ENCODE results near the gene HOXB1.

DNA sequence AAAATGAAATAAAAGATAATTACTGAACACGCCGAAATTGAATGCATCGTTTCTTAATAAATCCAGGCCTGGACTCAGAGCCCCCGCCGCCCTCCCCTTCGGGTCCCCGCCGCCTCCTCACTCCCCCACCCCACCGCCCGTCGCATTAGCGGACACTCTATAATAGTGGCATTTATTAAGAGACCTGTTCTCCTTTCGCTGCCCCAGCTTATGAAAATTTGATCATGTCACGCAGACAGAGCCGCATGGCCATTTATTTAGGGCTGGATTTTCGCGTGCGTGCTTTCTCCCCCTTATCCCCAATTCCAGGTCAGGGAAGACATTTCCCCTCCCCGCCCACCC is 20.4 kb upstream of the HOXB1 start:
- TF ChIP-seq EZH2 (IDR thresholded peaks at IDR 0.05; ENCODE audit: low read depth, low read length, severe bottlenecking) (no peak), SP1 (IDR thresholded peaks at IDR 0.05; ENCODE audit: low read depth, low read length) (no peak), ZNF274 (IDR thresholded peaks at IDR 0.05; ENCODE audit: borderline replicate concordance, extremely low read depth, low read length) (no peak)
